ENCODE results near the gene MYL10. TPM values are rescaled to one million over a fixed set of nuclear protein-coding genes. Genes with fewer than 3 reads are reported as not detected.

The MYL10 gene
- total and polyA plus RNA-seq, 2 of the 8 experiments (the other 6 are each of a cell fraction or from before 2014, with no cell fraction given), result 0.18 TPM; not detected in 1

DNA sequence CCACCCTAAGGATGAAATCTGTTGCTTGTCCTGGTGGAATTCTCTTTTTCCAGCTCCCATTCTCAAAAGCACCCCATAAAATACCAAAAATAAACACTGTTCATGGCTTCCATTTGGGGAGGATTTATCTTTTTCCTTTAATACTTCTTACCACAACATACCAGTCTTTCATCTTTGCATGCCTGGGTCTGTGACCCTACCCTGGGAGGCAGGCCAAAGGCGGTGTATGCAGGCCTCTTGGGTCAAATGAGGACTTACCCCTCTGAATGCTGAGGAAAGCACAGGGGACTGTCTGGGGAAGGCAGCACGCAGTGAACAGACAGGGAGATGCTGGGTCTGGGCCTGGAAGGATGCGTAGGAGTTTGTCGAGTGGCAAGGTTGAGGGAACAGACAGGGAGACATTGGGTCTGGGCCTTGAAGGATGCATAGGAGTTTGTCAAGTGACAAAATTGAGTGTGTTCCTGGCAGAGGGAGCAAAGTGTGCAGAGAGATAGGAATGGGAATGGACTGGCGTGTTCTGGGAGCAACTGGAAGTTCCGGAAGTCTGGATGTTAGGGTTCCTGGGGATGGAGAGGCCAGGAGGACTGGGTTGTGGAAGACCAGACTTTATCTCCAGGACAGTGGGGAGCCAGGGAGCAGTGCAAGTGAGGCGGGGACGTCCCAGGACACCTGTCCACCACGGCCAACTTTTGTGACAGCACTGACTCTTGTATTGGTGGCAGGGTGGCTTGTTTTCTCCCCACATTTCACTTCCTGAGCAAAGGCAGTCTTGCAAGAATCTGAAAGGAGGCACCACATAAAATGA is 40.8 kb downstream of the MYL10 start:
- no peak overlapping the region for H2BK12ac ChIP-seq (ENCODE audit: low read depth, low read length)
- no peak overlapping the region for H2BK5ac ChIP-seq (ENCODE audit: low read depth, low read length)
- H3K23me2 ChIP-seq (ENCODE audit: low read depth, low read length), result peaks cover 5% of the 10 kb centered on the region; the same call in 1 of the 2 replicates
- no peak overlapping the region for H3K27ac ChIP-seq (ENCODE audit: low read depth, low read length)
- peak overlapping the region; percentile 18; the same call in 1 of the 2 replicates for H4K8ac ChIP-seq (ENCODE audit: extremely low read depth, insufficient read depth, low read length)
- no peak overlapping the region for H4K91ac ChIP-seq (replicated peaks; ENCODE audit: insufficient read length, low read length)
- peaks cover 0 to 5% of the 10 kb centered on the region in 2 experiments for H4K20me1 ChIP-seq (replicated peaks in 1 of 2; ENCODE audit: control insufficient read depth in 1 of 2, insufficient read depth in 2 of 2, low read length in 2 of 2)
- POLR2A ChIA-PET (ENCODE audit: partially characterized antibody), result interaction anchor here (2.5 kb wide), 1 partner anchor 13 kb away, joined by 9 read pairs; no protein-coding TSS in a partner anchor
- no peak overlapping the region for H3K4me3 ChIP-seq (ENCODE audit: extremely low read depth in 1 of 4, insufficient read depth in 2 of 4, low read depth in 3 of 4, low read length in 4 of 4)
- H3K9ac ChIP-seq (replicated peaks in 1 of 4; ENCODE audit: extremely low read depth in 1 of 4, low read depth in 3 of 4, low read length in 3 of 4), result no peak overlapping the region
- H3K14ac ChIP-seq (ENCODE audit: insufficient read length), result no peak overlapping the region
- H3K79me1 ChIP-seq (ENCODE audit: low read depth, low read length), result no peaks in the 10 kb centered on the region
- no peaks in the 10 kb centered on the region for H3K36me3 ChIP-seq (ENCODE audit: control insufficient read depth in 2 of 4, insufficient read depth in 4 of 4, low read length in 3 of 4)
- H3K79me2 ChIP-seq (ENCODE audit: control insufficient read depth in 1 of 2, insufficient read depth in 2 of 2, low read length in 2 of 2), result no peaks in the 10 kb centered on the region
- H3K56ac ChIP-seq (replicated peaks; ENCODE audit: insufficient read length, low read depth, low read length), result no peak overlapping the region
- H4K5ac ChIP-seq (ENCODE audit: insufficient read length, low read depth, low read length), result no peak overlapping the region
- H2BK15ac ChIP-seq (ENCODE audit: low read length), result no peak overlapping the region
- DNase-seq (ENCODE audit: low read depth in 1 of 2, low spot score in 2 of 2) (peak in 1 of 2 experiments; percentile 39), FAIRE-seq (no peak)
- no peak overlapping the region for H3K4me2 ChIP-seq (ENCODE audit: insufficient read depth in 1 of 2, low read depth in 2 of 2, low read length in 2 of 2)
- WGBS, 2 experiments (ENCODE audit: extremely low coverage in 1 of 2, insufficient coverage in 1 of 2, insufficient read length in 1 of 2, insufficient replicate concordance in 2 of 2, low coverage in 1 of 2, low lambda C conversion rate in 2 of 2, missing lambda C conversion rate in 1 of 2), result 93% methylated on average over 9 of the region's 9 CpGs; no CpG with 5 or more reads in 1 of the 2 experiments
- no peak overlapping the region for H2AFZ ChIP-seq (ENCODE audit: low read length)
- H3K9me3 ChIP-seq (ENCODE audit: insufficient read depth in 2 of 2, low read depth in 1 of 2, low read length in 1 of 2), result peaks cover 0 to 3% of the 10 kb centered on the region in 2 experiments; a peak in 1 of 4 replicates
- H3K4ac ChIP-seq (replicated peaks; ENCODE audit: insufficient read length, low read depth, low read length), result no peak overlapping the region
- H3K4me1 ChIP-seq (replicated peaks in 1 of 4; ENCODE audit: control insufficient read depth in 3 of 4, insufficient read depth in 4 of 4, low read length in 3 of 4), result no peaks in the 10 kb centered on the region
- no peaks in the 10 kb centered on the region; a peak in 1 of 7 replicates for H3K27me3 ChIP-seq (replicated peaks in 1 of 4; ENCODE audit: control insufficient read depth in 3 of 4, extremely low read depth in 1 of 4, insufficient read depth in 3 of 4, low read length in 3 of 4)
- CTCF ChIA-PET (ENCODE audit: partially characterized antibody), result interaction anchor here (0.8 to 5.6 kb wide), 3 partner anchors 10 to 81 kb away, joined by 3 to 23 read pairs (median 5); no protein-coding TSS in a partner anchor
- no peak overlapping the region for H3K23ac ChIP-seq (ENCODE audit: insufficient read length)
- H2BK120ac ChIP-seq (replicated peaks; ENCODE audit: low read depth, low read length), result no peak overlapping the region
- H3K18ac ChIP-seq (ENCODE audit: extremely low read depth, low read length), result no peak overlapping the region
- H2BK20ac ChIP-seq (ENCODE audit: low read length), result no peak overlapping the region
- H2AK5ac ChIP-seq (ENCODE audit: low read depth, low read length), result no peak overlapping the region
- TF ChIP-seq HDAC6 (IDR thresholded peaks at IDR 0.05; ENCODE audit: low read depth, low read length) (no peak), BACH1 (IDR thresholded peaks at IDR 0.05; ENCODE audit: low read length) (no peak), TEAD4 (IDR thresholded peaks at IDR 0.05; ENCODE audit: low read depth, low read length) (no peak), CEBPB (IDR thresholded peaks at IDR 0.05; ENCODE audit: low read depth, low read length) (no peak), ASH2L (IDR thresholded peaks at IDR 0.05; ENCODE audit: low read length) (no peak), GABPA (IDR thresholded peaks at IDR 0.05; ENCODE audit: borderline replicate concordance, insufficient read depth, low read length) (no peak), KDM1A (IDR thresholded peaks at IDR 0.05; ENCODE audit: borderline replicate concordance, low read length) (no peak), KDM5A (IDR thresholded peaks at IDR 0.05; ENCODE audit: low read length) (no peak)
- TF ChIP-seq, protein P1, sequence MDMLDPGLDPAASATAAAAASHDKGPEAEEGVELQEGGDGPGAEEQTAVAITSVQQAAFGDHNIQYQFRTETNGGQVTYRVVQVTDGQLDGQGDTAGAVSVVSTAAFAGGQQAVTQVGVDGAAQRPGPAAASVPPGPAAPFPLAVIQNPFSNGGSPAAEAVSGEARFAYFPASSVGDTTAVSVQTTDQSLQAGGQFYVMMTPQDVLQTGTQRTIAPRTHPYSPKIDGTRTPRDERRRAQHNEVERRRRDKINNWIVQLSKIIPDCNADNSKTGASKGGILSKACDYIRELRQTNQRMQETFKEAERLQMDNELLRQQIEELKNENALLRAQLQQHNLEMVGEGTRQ (IDR thresholded peaks at IDR 0.05; ENCODE audit: low read length), result no peak
- TF ChIP-seq, protein P2, sequence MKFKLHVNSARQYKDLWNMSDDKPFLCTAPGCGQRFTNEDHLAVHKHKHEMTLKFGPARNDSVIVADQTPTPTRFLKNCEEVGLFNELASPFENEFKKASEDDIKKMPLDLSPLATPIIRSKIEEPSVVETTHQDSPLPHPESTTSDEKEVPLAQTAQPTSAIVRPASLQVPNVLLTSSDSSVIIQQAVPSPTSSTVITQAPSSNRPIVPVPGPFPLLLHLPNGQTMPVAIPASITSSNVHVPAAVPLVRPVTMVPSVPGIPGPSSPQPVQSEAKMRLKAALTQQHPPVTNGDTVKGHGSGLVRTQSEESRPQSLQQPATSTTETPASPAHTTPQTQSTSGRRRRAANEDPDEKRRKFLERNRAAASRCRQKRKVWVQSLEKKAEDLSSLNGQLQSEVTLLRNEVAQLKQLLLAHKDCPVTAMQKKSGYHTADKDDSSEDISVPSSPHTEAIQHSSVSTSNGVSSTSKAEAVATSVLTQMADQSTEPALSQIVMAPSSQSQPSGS (IDR thresholded peaks at IDR 0.05; ENCODE audit: low read length), result no peak
